Activated CD4-positive, alpha-beta T cell treated with anti-CD3 and anti-CD28 coated beads, Interleukin-2, amount 10 ng/mL, durations not matched to agents 7 days and 5 days (primary cell): Measurements from ENCODE around the gene DDTL. TPM values are rescaled to one million over a fixed set of nuclear protein-coding genes. Genes with fewer than 3 reads are reported as not detected.
"Not testable (repeated sequence)": the region's sequence is repeated elsewhere in the genome, so short reads cannot be mapped to it uniquely, and the experiment has no call there.

Experiments
- CTCF ChIA-PET: fragments of 350-600 bp; sonication (Branson Sonifier 250); formaldehyde crosslinking; loops from one replicate; lab custom pipeline; 2021; ENCODE audit warnings: antibody characterized with exemption; lab: Charles Lee
- POLR2A ChIA-PET: fragments of 350-600 bp; sonication (Branson Sonifier 250); formaldehyde crosslinking; loops from one replicate; lab custom pipeline; 2021; ENCODE audit warnings: antibody characterized with exemption; lab: Charles Lee
- DNase-seq: peaks from one replicate; pipeline ENCODE4 v3.0.0-alpha.2; 2020
- H3K27ac Mint-ChIP-seq: one replicate; pipeline ENCODE4 v1.8.0; 2021; ENCODE audit warnings: mild to moderate bottlenecking, moderate library complexity, mixed read lengths
- H3K27me3 Mint-ChIP-seq: one replicate; pipeline ENCODE4 v1.8.0; 2021; ENCODE audit warnings: mixed read lengths
- H3K36me3 Mint-ChIP-seq: one replicate; pipeline ENCODE4 v1.8.0; 2021; ENCODE audit warnings: low read depth, mixed read lengths
- H3K4me1 Mint-ChIP-seq: one replicate; pipeline ENCODE4 v1.8.0; 2021; ENCODE audit warnings: mixed read lengths
- H3K4me3 Mint-ChIP-seq: one replicate; pipeline ENCODE4 v1.8.0; 2021; ENCODE audit warnings: mild to moderate bottlenecking, moderate library complexity, mixed read lengths
- H3K9me3 Mint-ChIP-seq: one replicate; pipeline ENCODE4 v1.8.0; 2021; ENCODE audit warnings: mixed read lengths
- total RNA-seq, 2 experiments: library from RNA; stranded (reverse); gene quantifications; one replicate each; pipeline ENCODE4 v1.2.3, GENCODE V29; 2021

Gene DDTL
- total RNA-seq, 2 experiments from 2014 or later = 3.3 to 3.4 TPM

DNA sequence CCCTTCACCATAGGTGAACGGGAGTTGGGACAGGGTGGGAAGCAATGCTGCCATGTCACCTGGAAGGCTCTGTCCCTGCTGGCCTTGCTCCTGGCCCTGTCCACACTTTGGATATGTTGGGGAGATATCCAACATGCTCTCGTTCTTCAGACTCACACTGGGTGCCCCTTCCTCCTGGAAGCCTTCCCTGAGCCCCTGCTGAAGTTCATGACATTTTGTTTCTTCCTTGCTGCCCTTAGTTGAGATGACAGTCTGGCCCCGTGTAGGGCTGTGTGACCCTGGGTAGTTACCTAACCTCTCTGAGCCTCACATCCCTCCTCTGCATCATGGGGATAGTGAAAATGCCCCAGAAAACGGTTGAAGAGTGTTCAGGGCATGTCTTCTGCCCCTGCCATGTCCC lies 13.2 kb upstream of the DDTL start:
- H3K36me3 Mint-ChIP-seq, CTCF ChIA-PET, H3K27me3 Mint-ChIP-seq, H3K9me3 Mint-ChIP-seq, POLR2A ChIA-PET, H3K4me3 Mint-ChIP-seq, H3K4me1 Mint-ChIP-seq, H3K27ac Mint-ChIP-seq, DNase-seq: not testable (repeated sequence)

- H3K27me3 Mint-ChIP-seq, H3K4me3 Mint-ChIP-seq, POLR2A ChIA-PET, H3K36me3 Mint-ChIP-seq, H3K27ac Mint-ChIP-seq, H3K4me1 Mint-ChIP-seq, H3K9me3 Mint-ChIP-seq, DNase-seq, CTCF ChIA-PET: not testable (repeated sequence)
Observed at GRCh38 chr22:23954193-23954990, 12.3 kb upstream of the DDTL start.

- POLR2A ChIA-PET, H3K27me3 Mint-ChIP-seq, CTCF ChIA-PET, H3K36me3 Mint-ChIP-seq, H3K4me1 Mint-ChIP-seq, DNase-seq, H3K4me3 Mint-ChIP-seq, H3K9me3 Mint-ChIP-seq, H3K27ac Mint-ChIP-seq: not testable (repeated sequence)
Observed at GRCh38 chr22:23954991-23955305, 11.7 kb upstream of the DDTL start.

GRCh38 chr22:23955886-23956285 lies 10.8 kb upstream of the DDTL start:
- CTCF ChIA-PET = interaction anchor here (0.8 to 0.9 kb wide), 2 partner anchors 221 to 291 kb away, joined by 3 read pairs; no protein-coding TSS in a partner anchor
- H3K9me3 Mint-ChIP-seq, H3K27ac Mint-ChIP-seq, H3K27me3 Mint-ChIP-seq, H3K4me3 Mint-ChIP-seq, H3K36me3 Mint-ChIP-seq, H3K4me1 Mint-ChIP-seq, DNase-seq, POLR2A ChIA-PET: not testable (repeated sequence)

DNA sequence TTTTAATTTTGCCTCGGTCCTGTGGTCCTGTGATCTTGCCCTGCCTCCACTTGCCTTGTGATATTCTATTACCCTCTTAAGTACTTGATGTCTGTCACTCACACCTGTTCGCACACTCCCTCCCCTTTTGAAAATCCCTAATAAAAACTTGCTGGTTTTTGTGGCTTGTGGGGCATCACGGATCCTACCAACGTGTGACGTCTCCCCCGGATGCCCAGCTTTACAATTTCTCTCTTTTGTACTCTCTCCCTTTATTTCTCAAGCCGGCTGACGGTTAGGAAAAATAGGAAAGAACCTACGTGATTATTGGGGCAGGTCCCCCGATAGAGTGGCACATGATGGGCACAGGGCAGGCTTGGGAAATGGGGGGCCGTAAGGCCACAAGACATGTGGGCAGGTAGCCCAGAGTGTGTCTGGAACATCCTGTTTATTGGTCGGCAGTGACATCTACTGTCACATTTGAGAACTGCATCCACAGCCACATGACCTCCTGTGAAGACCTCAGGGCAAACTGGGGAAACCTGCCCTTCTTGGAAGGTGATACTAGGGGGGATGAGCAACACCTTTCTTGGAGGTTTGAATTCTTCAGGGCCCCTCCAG lies 10.3 kb upstream of the DDTL start:
- H3K4me1 Mint-ChIP-seq = not testable (repeated sequence)

DNA sequence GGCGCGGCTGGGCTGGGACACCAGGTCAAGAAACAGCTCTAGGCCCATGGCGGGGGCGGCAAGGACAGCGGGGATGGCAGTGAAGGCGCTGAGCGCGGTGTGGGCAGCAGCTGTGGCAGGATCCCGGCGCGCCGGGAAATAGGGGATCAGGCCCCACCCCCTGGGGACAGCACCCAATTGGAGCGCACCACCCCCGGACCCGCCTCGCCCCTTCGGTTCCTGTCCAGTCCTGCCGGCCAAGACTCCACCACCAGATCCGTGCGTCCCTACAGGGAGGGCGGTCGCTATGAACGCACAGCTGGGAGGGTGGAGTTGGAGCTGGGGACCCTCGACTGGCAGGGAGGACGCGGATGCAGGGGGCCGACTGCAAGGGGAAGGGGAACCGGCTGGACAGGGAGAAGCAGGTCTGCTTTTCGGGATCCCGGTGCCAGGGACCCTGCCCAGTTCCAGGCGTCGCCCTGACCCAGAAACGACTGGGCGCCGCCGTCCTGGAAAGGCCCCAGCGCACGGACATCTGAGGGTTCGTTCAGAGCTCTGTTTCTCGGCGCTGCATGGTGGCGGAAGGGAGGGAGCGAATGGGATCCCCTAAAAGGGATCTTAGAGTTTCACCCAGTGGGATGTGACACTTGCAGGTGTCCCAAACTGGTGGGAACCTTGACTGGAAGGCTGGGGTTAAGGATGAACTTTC lies 5.5 kb upstream of the DDTL start, which contains the start of gene GSTT2B:
Gene GSTT2B (minus strand): TSS at position 112 of the 688 bp plus-strand sequence. CDS start 64 bp downstream, at position 48.
- not testable (repeated sequence) for H3K36me3 Mint-ChIP-seq, H3K27me3 Mint-ChIP-seq, DNase-seq

More for the DNA sequence above, 10.3 kb upstream of the DDTL start:
- H3K36me3 Mint-ChIP-seq, H3K9me3 Mint-ChIP-seq, H3K27ac Mint-ChIP-seq, POLR2A ChIA-PET, H3K27me3 Mint-ChIP-seq, H3K4me3 Mint-ChIP-seq: not testable (repeated sequence)
- CTCF ChIA-PET = interaction anchor here (0.8 to 0.9 kb wide), 2 partner anchors 220 to 291 kb away, joined by 3 read pairs; no protein-coding TSS in a partner anchor
- peak; percentile 85 for DNase-seq

DNA sequence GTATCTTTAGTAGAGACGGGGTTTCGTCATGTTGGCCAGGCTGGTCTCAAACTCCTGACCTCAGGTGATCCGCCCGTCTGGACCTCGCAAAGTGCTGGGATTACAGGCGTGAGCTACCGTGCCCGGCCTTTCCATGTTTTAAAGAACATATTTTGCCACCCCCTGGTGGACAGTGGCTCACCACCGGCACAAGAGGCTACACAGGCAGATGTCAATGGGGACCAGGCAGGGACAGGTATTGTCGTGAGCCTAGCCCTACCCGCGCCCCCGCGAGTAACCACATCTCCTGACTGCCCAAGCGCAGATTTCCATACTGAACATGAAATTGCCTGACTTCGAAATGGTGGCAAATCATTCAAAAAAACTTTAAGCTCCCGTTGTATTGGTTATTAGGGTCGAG lies 594 bp upstream of the DDTL start:
- not testable (repeated sequence) for H3K27ac Mint-ChIP-seq, H3K27me3 Mint-ChIP-seq
- peaks cover 16% of the 10 kb centered on the region for H3K4me1 Mint-ChIP-seq

More for the DNA sequence above, 5.5 kb upstream of the DDTL start, which contains the start of gene GSTT2B:
- H3K4me1 Mint-ChIP-seq, H3K4me3 Mint-ChIP-seq, POLR2A ChIA-PET, H3K9me3 Mint-ChIP-seq, CTCF ChIA-PET, H3K27ac Mint-ChIP-seq: not testable (repeated sequence)

DNA sequence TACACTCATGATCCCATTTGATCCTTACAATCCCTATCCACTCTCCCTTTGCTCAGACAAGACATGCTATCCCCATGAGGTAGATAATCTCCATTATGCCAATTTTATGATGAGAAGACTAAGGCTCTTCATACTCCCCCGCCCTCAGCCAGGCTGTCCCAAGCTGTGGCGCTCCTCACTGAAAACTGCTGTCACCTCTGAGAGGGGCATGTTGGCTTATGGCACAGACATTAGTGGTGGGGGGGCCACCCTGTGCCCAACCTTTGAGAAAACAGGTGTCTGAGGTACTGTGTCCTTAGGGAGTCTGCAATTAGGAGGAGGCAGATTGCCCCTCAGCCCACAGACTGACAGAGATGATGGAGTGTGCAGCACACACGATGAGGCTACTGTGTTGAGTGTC lies 2.4 kb downstream of the DDTL start:
- CTCF ChIA-PET = no interaction called here
- POLR2A ChIA-PET = no interaction called here
- Mint-ChIP-seq H3K27me3 (no peaks in the 10 kb centered on the region), H3K4me1 (peaks cover 25% of the 10 kb centered on the region), H3K4me3 (no peak overlapping the region), H3K27ac (no peak overlapping the region), H3K9me3 (no peaks in the 10 kb centered on the region), H3K36me3 (peaks cover 27% of the 10 kb centered on the region)
- no peak for DNase-seq

More for the DNA sequence above, 594 bp upstream of the DDTL start:
- POLR2A ChIA-PET, H3K4me3 Mint-ChIP-seq, DNase-seq, CTCF ChIA-PET, H3K9me3 Mint-ChIP-seq: not testable (repeated sequence)
- H3K36me3 Mint-ChIP-seq = peaks cover 18% of the 10 kb centered on the region

DNA sequence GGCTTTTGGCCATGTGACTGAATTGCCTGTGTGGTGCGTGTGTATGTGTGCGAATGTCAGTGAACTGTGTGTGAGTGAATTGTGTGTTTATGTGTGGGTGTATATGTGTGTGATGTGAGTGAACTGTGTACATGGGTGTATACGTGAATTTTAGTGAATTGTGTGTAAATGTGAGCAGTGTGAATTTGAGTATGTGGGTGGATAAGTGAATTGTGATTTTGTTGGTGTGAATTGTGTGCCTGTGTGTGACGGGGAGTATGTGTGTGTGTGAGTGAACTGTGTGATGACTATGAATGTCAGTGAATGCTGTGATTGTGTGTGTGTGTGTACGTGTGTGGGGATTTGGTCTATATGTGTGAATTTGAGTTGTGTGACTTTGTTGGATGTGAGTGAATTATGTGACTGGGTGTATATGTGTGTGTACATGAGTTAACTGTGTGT lies 3.5 kb downstream of the DDTL start:
- no peak for DNase-seq
- Mint-ChIP-seq H3K4me3 (peak overlapping the region; percentile 0), H3K4me1 (peaks cover 25% of the 10 kb centered on the region), H3K27ac (no peak overlapping the region), H3K27me3 (no peaks in the 10 kb centered on the region), H3K36me3 (peaks cover 27% of the 10 kb centered on the region), H3K9me3 (no peaks in the 10 kb centered on the region)
- POLR2A ChIA-PET = no interaction called here
- CTCF ChIA-PET = no interaction called here

- CTCF ChIA-PET = interaction anchor here (1.2 to 1.4 kb wide), 2 partner anchors 44 to 77 kb away, joined by 3 read pairs; partner anchors contain the start of gene MIF
- POLR2A ChIA-PET = no interaction called here
Observed at GRCh38 chr22:23970816-23971486, 4.3 kb downstream of the DDTL start.

DNA sequence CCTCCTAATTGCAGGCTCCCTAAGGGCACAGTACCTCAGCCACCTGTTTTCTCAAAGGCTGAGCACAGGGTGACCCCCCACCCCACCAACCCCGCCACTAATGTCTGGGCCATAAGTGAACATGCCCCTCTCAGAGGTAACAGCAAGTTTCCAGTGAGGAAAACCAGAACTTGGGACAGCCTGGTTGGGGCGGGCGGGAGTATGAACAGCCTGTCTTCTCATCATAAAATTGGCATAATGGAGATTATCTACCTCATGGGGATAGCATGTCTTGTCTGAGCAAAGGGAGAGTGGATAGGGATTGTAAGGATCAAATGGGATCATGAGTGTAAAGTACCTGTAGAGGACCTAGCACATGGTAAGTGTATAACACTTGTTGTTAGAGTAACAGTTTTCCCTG lies 5.2 kb downstream of the DDTL start:
- H3K36me3 Mint-ChIP-seq = peaks cover 27% of the 10 kb centered on the region
- CTCF ChIA-PET = interaction anchor here (1.2 to 1.4 kb wide), 2 partner anchors 45 to 78 kb away, joined by 3 read pairs; partner anchors contain the start of gene MIF
- DNase-seq, H3K9me3 Mint-ChIP-seq, POLR2A ChIA-PET, H3K27ac Mint-ChIP-seq, H3K27me3 Mint-ChIP-seq: not testable (repeated sequence)
- H3K4me1 Mint-ChIP-seq = peaks cover 25% of the 10 kb centered on the region
- H3K4me3 Mint-ChIP-seq = peak overlapping the region; percentile 50

More at GRCh38 chr22:23970816-23971486, 4.3 kb downstream of the DDTL start:
- no peaks in the 10 kb centered on the region for H3K27me3 Mint-ChIP-seq
- H3K36me3 Mint-ChIP-seq = peaks cover 27% of the 10 kb centered on the region
- no peak overlapping the region for H3K27ac Mint-ChIP-seq
- no peak overlapping the region for H3K4me3 Mint-ChIP-seq
- no peak for DNase-seq
- peaks cover 25% of the 10 kb centered on the region for H3K4me1 Mint-ChIP-seq
- no peaks in the 10 kb centered on the region for H3K9me3 Mint-ChIP-seq

GRCh38 chr22:23974345-23974744 lies 7.7 kb downstream of the DDTL start, which contains the start of gene DDT:
TSS of gene DDT (minus strand) at chr22:23974441. CDS start at chr22:23974414, 27 bp downstream.
- CTCF ChIA-PET, H3K27ac Mint-ChIP-seq, H3K9me3 Mint-ChIP-seq, POLR2A ChIA-PET, H3K27me3 Mint-ChIP-seq, DNase-seq, H3K4me3 Mint-ChIP-seq: not testable (repeated sequence)
- peaks cover 21% of the 10 kb centered on the region for H3K4me1 Mint-ChIP-seq
- peaks cover 23% of the 10 kb centered on the region for H3K36me3 Mint-ChIP-seq
